H9 (cell line): ENCODE measurements around the gene TRMT1. TPM values are rescaled to one million over a fixed set of nuclear protein-coding genes. Genes with fewer than 3 reads are reported as not detected.
A peak's percentile ranks its signal among the peaks of the same experiment; 100 is the strongest.

Experiments
- DNase-seq: peaks from one replicate; pipeline ENCODE4 v3.0.0-alpha.2; 2017
- H2AFZ ChIP-seq: one replicate; pipeline ENCODE4 v1.6.1; 2013; ENCODE audit warnings: mild to moderate bottlenecking, low read length, control low read depth, moderate library complexity
- H2AK5ac ChIP-seq: 2 replicates; pipeline ENCODE4 v1.6.1; 2013; ENCODE audit warnings: low read length, control low read depth, mixed read lengths; ENCODE audit not compliant: insufficient read length
- H2BK120ac ChIP-seq: one replicate; pipeline ENCODE4 v1.6.1; 2013; ENCODE audit warnings: low read depth, mild to moderate bottlenecking, low read length, control low read depth, inconsistent platforms; ENCODE audit not compliant: poor library complexity, severe bottlenecking
- H2BK12ac ChIP-seq: 2 replicates; pipeline ENCODE4 v1.6.1; 2013; ENCODE audit warnings: low read length, control low read depth, mixed read lengths, low read depth; ENCODE audit not compliant: insufficient read length
- H2BK15ac ChIP-seq: 2 replicates; pipeline ENCODE4 v1.6.1; 2013; ENCODE audit warnings: low read depth, low read length, control low read depth
- H2BK20ac ChIP-seq: one replicate; pipeline ENCODE4 v1.6.1; 2013; ENCODE audit warnings: low read depth, mild to moderate bottlenecking, low read length, control low read depth, inconsistent platforms; ENCODE audit not compliant: poor library complexity, severe bottlenecking
- H2BK5ac ChIP-seq: 2 replicates; pipeline ENCODE4 v1.6.1; 2013; ENCODE audit warnings: low read length, control low read depth, mixed read lengths; ENCODE audit not compliant: insufficient read length
- H3K14ac ChIP-seq: 2 replicates; pipeline ENCODE4 v1.6.1; 2013; ENCODE audit warnings: low read length, control low read depth; ENCODE audit not compliant: insufficient read depth
- H3K18ac ChIP-seq: 2 replicates; pipeline ENCODE4 v1.6.1; 2013; ENCODE audit warnings: low read depth, mild to moderate bottlenecking, mixed read lengths, low read length, control low read depth; ENCODE audit not compliant: insufficient read length
- H3K23ac ChIP-seq: 2 replicates; pipeline ENCODE4 v1.6.1; 2013; ENCODE audit warnings: low read length, control low read depth, mixed read lengths, low read depth; ENCODE audit not compliant: insufficient read length
- H3K23me2 ChIP-seq: 2 replicates; pipeline ENCODE4 v1.6.1; 2013; ENCODE audit warnings: low read depth, mild to moderate bottlenecking, mixed read lengths, low read length, control low read depth; ENCODE audit not compliant: insufficient read length, poor library complexity, severe bottlenecking
- H3K27ac ChIP-seq: 2 replicates; pipeline ENCODE4 v1.5.1; 2013; ENCODE audit warnings: low read length, control low read depth, mixed read lengths, low read depth; ENCODE audit not compliant: insufficient read length
- H3K27me3 ChIP-seq: 2 replicates; pipeline ENCODE4 v1.6.1; 2013; ENCODE audit warnings: low read length, control low read depth, inconsistent platforms; ENCODE audit not compliant: insufficient read depth
- H3K4ac ChIP-seq: 2 replicates; pipeline ENCODE4 v1.6.1; 2013; ENCODE audit warnings: low read depth, mild to moderate bottlenecking, control low read depth, inconsistent platforms, low read length, moderate library complexity
- H3K4me1 ChIP-seq: 2 replicates; pipeline ENCODE4 v1.6.1; 2013; ENCODE audit warnings: low read length, control low read depth, inconsistent platforms; ENCODE audit not compliant: insufficient read depth
- H3K4me2 ChIP-seq: 2 replicates; pipeline ENCODE4 v1.6.1; 2013; ENCODE audit warnings: low read length, control low read depth, mixed read lengths; ENCODE audit not compliant: insufficient read length, insufficient read depth
- H3K56ac ChIP-seq: 2 replicates; pipeline ENCODE4 v1.6.1; 2013; ENCODE audit warnings: low read depth, mild to moderate bottlenecking, mixed read lengths, low read length, control low read depth; ENCODE audit not compliant: insufficient read length
- H3K79me1 ChIP-seq: 2 replicates; pipeline ENCODE4 v1.6.1; 2013; ENCODE audit warnings: low read depth, mild to moderate bottlenecking, moderate library complexity, low read length, control low read depth, inconsistent platforms; ENCODE audit not compliant: insufficient read depth, poor library complexity, severe bottlenecking
- H3K79me2 ChIP-seq: 2 replicates; pipeline ENCODE4 v1.6.1; 2013; ENCODE audit warnings: low read length, control low read depth, inconsistent platforms; ENCODE audit not compliant: insufficient read depth
- H3K9ac ChIP-seq: 2 replicates; pipeline ENCODE4 v1.6.1; 2013; ENCODE audit warnings: low read length, control low read depth, mixed read lengths; ENCODE audit not compliant: insufficient read length; ENCODE audit errors: extremely low read depth
- H3K9me3 ChIP-seq: one replicate; pipeline ENCODE4 v1.6.1; 2013; ENCODE audit warnings: low read depth, low read length, inconsistent platforms; ENCODE audit not compliant: control insufficient read depth
- H3T11ph ChIP-seq: one replicate; pipeline ENCODE4 v1.6.1; 2013; ENCODE audit warnings: mild to moderate bottlenecking, low read length, control low read depth, inconsistent platforms
- H4K20me1 ChIP-seq: one replicate; pipeline ENCODE4 v1.6.1; 2013; ENCODE audit not compliant: control insufficient read depth, insufficient read length, insufficient read depth
- H4K5ac ChIP-seq: 2 replicates; pipeline ENCODE4 v1.6.1; 2013; ENCODE audit warnings: low read depth, mild to moderate bottlenecking, mixed read lengths, low read length, control low read depth; ENCODE audit not compliant: insufficient read length
- H4K8ac ChIP-seq: replicated peaks from 2 replicates; pipeline ENCODE4 v1.6.1; 2013; ENCODE audit warnings: low read length, control low read depth, mixed read lengths, low read depth; ENCODE audit not compliant: insufficient read length
- H4K91ac ChIP-seq: 2 replicates; pipeline ENCODE4 v1.6.1; 2013; ENCODE audit warnings: low read depth, mild to moderate bottlenecking, moderate library complexity, mixed read lengths, low read length, control low read depth; ENCODE audit not compliant: insufficient read length
- H3K27ac Mint-ChIP-seq, 3 experiments: 2 replicates in 2 of 3; 3 replicates in 1 of 3; pipeline ENCODE4 v1.8.0; 2020 to 2021; ENCODE audit warnings: mixed read lengths in 3 of 3, mild to moderate bottlenecking in 1 of 3, moderate library complexity in 1 of 3
- H3K27me3 Mint-ChIP-seq: 2 replicates; pipeline ENCODE4 v1.8.0; 2021; ENCODE audit warnings: low read depth, mild to moderate bottlenecking, moderate library complexity, mixed read lengths
- H3K36me3 Mint-ChIP-seq, 3 experiments: 2 replicates in 2 of 3; 3 replicates in 1 of 3; pipeline ENCODE4 v1.8.0; 2020 to 2021; ENCODE audit warnings: low read depth in 3 of 3, mixed read lengths in 3 of 3; ENCODE audit not compliant: insufficient read depth in 1 of 3
- H3K4me1 Mint-ChIP-seq, 2 experiments: 2 replicates each; pipeline ENCODE4 v1.8.0; 2020; ENCODE audit warnings: mixed read lengths in 2 of 2
- H3K4me3 Mint-ChIP-seq, 2 experiments: 2 replicates in 1 of 2; 3 replicates in 1 of 2; pipeline ENCODE4 v1.8.0; 2020 to 2021; ENCODE audit warnings: mild to moderate bottlenecking in 2 of 2, mixed read lengths in 2 of 2, moderate library complexity in 1 of 2
- H3K9me3 Mint-ChIP-seq, 2 experiments: 2 replicates in 1 of 2; 3 replicates in 1 of 2; pipeline ENCODE4 v1.8.0; 2020; ENCODE audit warnings: mild to moderate bottlenecking in 2 of 2, mixed read lengths in 2 of 2, moderate library complexity in 1 of 2
- CTCF ChIP-seq: fragments of 200-600 bp; sonication (generic); conservative IDR thresholded peaks from 3 replicates; pipeline ENCODE4 v1.8.0; 2021; ENCODE audit warnings: antibody characterized with exemption, mild to moderate bottlenecking
- WGBS: extraction: QIAGEN DNeasy Blood & Tissue Kit; methylation state at CpG from one replicate; pipeline ENCODE4 v1.1.7; 2013; ENCODE audit warnings: missing lambda C conversion rate, low lambda C conversion rate, mixed read lengths; ENCODE audit not compliant: insufficient read length; ENCODE audit errors: extremely low coverage; 5-methylcytosine and 5-hydroxymethylcytosine counted together
- total RNA-seq: library from RNA; stranded (reverse); gene quantifications from 2 replicates; pipeline ENCODE4 v1.2.1, GENCODE V29; 2021

Gene TRMT1
- total RNA-seq, 1 experiment from 2014 or later: 95.7 TPM

- H3K27ac Mint-ChIP-seq: no peak within 1 kb of the TSS
- H3K4ac ChIP-seq: no peak within 1 kb of the TSS
- no peaks in the 10 kb centered on the region for H3K79me1 ChIP-seq
Observed at GRCh38 chr19:13102666-13103580, 13.6 kb downstream of the TRMT1 start, which contains the start of gene LYL1. Gene LYL1, minus strand, starts transcription at chr19:13102858. Its CDS starts 1,687 bp downstream, at chr19:13101171.

More at GRCh38 chr19:13102666-13103580, 13.6 kb downstream of the TRMT1 start, which contains the start of gene LYL1:
- H2BK15ac ChIP-seq: no peak within 1 kb of the TSS
- H4K5ac ChIP-seq: no peak within 1 kb of the TSS
- Mint-ChIP-seq H3K4me3 (peak within 1 kb of the TSS; percentile 33 to 68; a peak in 3 of 5 replicates), H3K36me3 (peaks cover 6 to 7% (median 7%) of the 10 kb centered on the region in 3 experiments), H3K27me3 (peaks cover 47% of the 10 kb centered on the region), H3K9me3 (peaks cover 3 to 7% of the 10 kb centered on the region in 2 experiments; a peak in 3 of 5 replicates), H3K4me1 (peaks cover 14 to 20% of the 10 kb centered on the region in 2 experiments)
- no peak within 1 kb of the TSS; the same call in 1 of the 2 replicates for H3K14ac ChIP-seq
- H2BK120ac ChIP-seq: no peak within 1 kb of the TSS
- no peak within 1 kb of the TSS for H3T11ph ChIP-seq
- H3K56ac ChIP-seq: no peak within 1 kb of the TSS
- H3K23me2 ChIP-seq: peaks cover 3% of the 10 kb centered on the region
- peak; percentile 70 for DNase-seq
- no peak within 1 kb of the TSS for H4K8ac ChIP-seq
- H2BK20ac ChIP-seq: no peak within 1 kb of the TSS
- H2BK12ac ChIP-seq: no peak within 1 kb of the TSS
- H3K4me2 ChIP-seq: peak within 1 kb of the TSS; percentile 20
- H3K23ac ChIP-seq: no peak within 1 kb of the TSS
- no peak within 1 kb of the TSS for H4K91ac ChIP-seq
- peaks cover 23% of the 10 kb centered on the region; the same call in 1 of the 2 replicates for H3K27me3 ChIP-seq
- no peak within 1 kb of the TSS for H2AFZ ChIP-seq
- WGBS: no CpG with 5 or more reads among the region's 47 CpGs
- H2AK5ac ChIP-seq: no peak within 1 kb of the TSS
- no peaks in the 10 kb centered on the region for H3K4me1 ChIP-seq
- no peak within 1 kb of the TSS for H3K18ac ChIP-seq
- no peaks in the 10 kb centered on the region for H3K9me3 ChIP-seq
- no peak; the same call in 2 of the 3 replicates for TF ChIP-seq CTCF
- H3K27ac ChIP-seq: no peak within 1 kb of the TSS
- no peak within 1 kb of the TSS for H2BK5ac ChIP-seq
- peaks cover 3% of the 10 kb centered on the region for H4K20me1 ChIP-seq
- no peaks in the 10 kb centered on the region for H3K79me2 ChIP-seq
- H3K9ac ChIP-seq: no peak within 1 kb of the TSS
